ENCODE data around the gene TRIM14.

TRIM14 gene

GRCh38 chr9:98149422-98149821 lies 30.4 kb upstream of the TRIM14 start:
- H3K27ac ChIP-seq = no peak overlapping the region
- TF ChIP-seq CTCF (conservative IDR thresholded peaks at IDR 0.05) = no peak

GRCh38 chr9:98148486-98148885 lies 29.5 kb upstream of the TRIM14 start:
- no peak overlapping the region for H3K27ac ChIP-seq
- no peak for TF ChIP-seq CTCF (conservative IDR thresholded peaks at IDR 0.05)

GRCh38 chr9:98147582-98147981 lies 28.6 kb upstream of the TRIM14 start:
- TF ChIP-seq CTCF (conservative IDR thresholded peaks at IDR 0.05) = no peak
- H3K27ac ChIP-seq = no peak overlapping the region

GRCh38 chr9:98146101-98146991 lies 27.3 kb upstream of the TRIM14 start:
- no peak overlapping the region for H3K27ac ChIP-seq
- no peak for TF ChIP-seq CTCF (conservative IDR thresholded peaks at IDR 0.05)

GRCh38 chr9:98144631-98145030 lies 25.6 kb upstream of the TRIM14 start:
- no peak overlapping the region for H3K27ac ChIP-seq
- TF ChIP-seq CTCF (conservative IDR thresholded peaks at IDR 0.05) = no peak

GRCh38 chr9:98144076-98144475 lies 25.1 kb upstream of the TRIM14 start:
- H3K27ac ChIP-seq = no peak overlapping the region
- no peak for TF ChIP-seq CTCF (conservative IDR thresholded peaks at IDR 0.05)

- H3K27ac ChIP-seq = no peak overlapping the region
- no peak for TF ChIP-seq CTCF (conservative IDR thresholded peaks at IDR 0.05)
These were observed 24.0 kb upstream of the TRIM14 start for GRCh38 chr9:98142925-98143481.

All from VCaP (cell line).